Aorta (tissue), 5 donors: ENCODE results near the gene MLLT6. TPM values are rescaled to one million over a fixed set of nuclear protein-coding genes. Genes with fewer than 3 reads are reported as not detected.

Experiments used
- ATAC-seq: fragments of 200-7000 bp; cut with Tn5 transposase; one replicate; pipeline ENCODE4 v1.9.1; 2022; ENCODE audit warnings: moderate library complexity; ENCODE audit not compliant: low FRiP score
- DNase-seq, 2 donors: peaks; one replicate each; pipeline ENCODE4 v3.0.0-alpha.2; 2020
- H3K27ac ChIP-seq, 2 donors: one replicate each; pipeline ENCODE4 v1.5.1; 2013; ENCODE audit warnings: low read length in 2 of 2, mild to moderate bottlenecking in 2 of 2, moderate library complexity in 2 of 2, control low read depth in 1 of 2, inconsistent platforms in 1 of 2, low read depth in 1 of 2
- H3K27me3 ChIP-seq, 2 donors: one replicate each; pipeline ENCODE4 v1.6.1; 2013; ENCODE audit warnings: control low read depth in 1 of 2, low read length in 1 of 2, mild to moderate bottlenecking in 1 of 2, moderate library complexity in 1 of 2; ENCODE audit not compliant: insufficient read depth in 2 of 2, control insufficient read depth in 1 of 2
- H3K36me3 ChIP-seq, 2 donors: one replicate each; pipeline ENCODE4 v1.6.1; 2013; ENCODE audit warnings: control low read depth in 1 of 2, low read length in 1 of 2, mild to moderate bottlenecking in 1 of 2; ENCODE audit not compliant: insufficient read depth in 2 of 2, control insufficient read depth in 1 of 2
- H3K4me1 ChIP-seq, 2 donors: one replicate each; pipeline ENCODE4 v1.6.1; 2013; ENCODE audit warnings: low read length in 2 of 2, control low read depth in 1 of 2, mild to moderate bottlenecking in 1 of 2, moderate library complexity in 1 of 2; ENCODE audit not compliant: insufficient read depth in 2 of 2, control insufficient read depth in 1 of 2
- H3K4me3 ChIP-seq, 2 donors: one replicate each; pipeline ENCODE4 v1.5.1; 2013; ENCODE audit warnings: low read length in 2 of 2, control low read depth in 1 of 2, mild to moderate bottlenecking in 1 of 2
- H3K9me3 ChIP-seq: one replicate; pipeline ENCODE4 v1.6.1; 2013; ENCODE audit warnings: mild to moderate bottlenecking, low read length; ENCODE audit not compliant: control insufficient read depth
- WGBS, 2 donors: extraction: QIAGEN DNeasy Blood & Tissue Kit; methylation state at CpG; one replicate each; pipeline ENCODE4 v1.1.7; 2013; 5-methylcytosine and 5-hydroxymethylcytosine counted together
- intact Hi-C, 2 donors: fragments of 100-400 bp; cut with DNase I; formaldehyde crosslinking; loops; one replicate each; pipeline versions ENCODE4 v1.14.2 to v1.15.0; 2022
- long read RNA-seq, 2 donors: library from polyadenylated mRNA; unstranded; transcript quantifications; one replicate each; pipeline ENCODE4 v2.0.0, GENCODE V29; 2020 to 2021
- polyA plus RNA-seq, 2 donors: library from polyadenylated mRNA; stranded (reverse); fragments of 200-250 nt; gene quantifications; one replicate each; pipeline ENCODE4 v1.2.3, GENCODE V29; 2013
- total RNA-seq, 2 donors: library from RNA; stranded (reverse); fragmentation: NEBNext Ultra II Directional; extraction: Animal tissue kit (Norgen Biotek cat#: 25700); gene quantifications; one replicate each; pipeline ENCODE4 v1.2.1, GENCODE V29; 2021
- donor health status: healthy with polysubstance abuse.
- donor health status: Bipolar disorder and iron deficiency.
- donor health status: DM: no; HTN: no; CAD: no.
- donor health status: DM: no; HTN: no; CAD: no.
- donor health status: DM: yes; HTN: yes; CAD: no.

Gene MLLT6
- total RNA-seq (100 to 1,000 TPM; 124 to 195 TPM), polyA plus RNA-seq (10 to 100 TPM; 28.7 to 70.1 TPM)
- long read RNA-seq, donor 1, transcript MLLT6-205 (1 exons, 2,937 nt), result major isoform, 70 of 138 reads
- long read RNA-seq, donor 1, partial matches to known transcripts, result 20 of 138 reads
- long read RNA-seq, donor 1, other reads (novel, unspliced or antisense), result 48 of 138 reads
- long read RNA-seq, donor 2, transcript MLLT6-205 (1 exons, 2,937 nt), result major isoform, 26 of 64 reads
- long read RNA-seq, donor 2, partial matches to known transcripts, result 9 of 64 reads
- long read RNA-seq, donor 2, other reads (novel, unspliced or antisense), result 28 of 64 reads

DNA sequence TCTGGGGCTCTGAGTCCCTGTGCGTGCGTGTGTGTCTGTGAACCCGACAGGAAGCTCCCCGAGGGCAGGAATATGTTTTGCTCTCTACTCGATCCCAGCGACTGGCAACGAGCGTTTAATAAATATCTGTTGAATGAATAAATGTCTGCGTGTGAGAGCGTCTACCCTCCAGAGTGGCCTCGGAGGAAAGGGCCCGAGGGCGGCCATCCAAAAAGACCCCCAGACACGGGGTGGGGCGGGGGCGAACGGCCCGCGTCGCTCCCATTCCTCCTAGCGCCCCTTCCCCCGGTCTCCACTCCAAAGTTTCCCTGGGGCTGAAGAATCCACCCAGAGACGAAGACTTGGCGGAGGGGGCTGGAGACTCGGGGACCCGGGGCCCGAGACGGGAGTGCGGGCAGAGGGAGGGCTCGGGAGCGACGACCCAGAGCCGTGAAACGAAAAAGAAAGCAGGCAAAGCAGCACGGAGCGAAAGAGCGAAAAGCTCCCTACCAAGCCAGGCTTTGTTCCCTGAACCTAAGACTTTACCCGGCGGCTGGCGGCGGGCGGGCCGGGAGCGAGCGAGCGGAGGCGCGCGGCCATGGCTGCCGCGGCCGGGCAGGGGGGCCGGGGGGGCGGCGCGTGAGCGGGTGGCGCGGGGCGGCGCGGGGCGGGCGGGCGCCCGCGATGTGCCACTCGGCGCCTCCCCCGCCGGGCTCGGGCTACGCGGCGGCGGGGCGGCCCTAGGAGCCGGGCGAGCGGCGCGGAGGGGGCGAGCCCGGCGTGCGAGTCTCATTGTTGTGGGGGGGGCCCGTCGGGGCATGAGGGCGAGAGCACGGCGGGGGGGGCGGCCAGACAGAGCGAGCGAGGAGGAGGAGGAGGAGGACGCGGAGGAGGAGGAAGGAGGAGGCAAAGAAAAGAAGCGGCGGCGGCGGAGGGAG is at the start of gene MLLT6:
TSS of gene MLLT6 (plus strand) at position 668 of the 917 bp plus-strand sequence. CDS start 360 bp downstream, outside the sequence.
- H3K9me3 ChIP-seq, result no peaks in the 10 kb centered on the region
- peaks cover 0 to 3% of the 10 kb centered on the region in 2 donors for H3K4me1 ChIP-seq
- peak; percentile 87 to 93 for DNase-seq
- H3K27me3 ChIP-seq, result no peaks in the 10 kb centered on the region
- H3K36me3 ChIP-seq, result no peaks in the 10 kb centered on the region
- peak within 1 kb of the TSS in 1 of 2 donors; percentile 73 for H3K27ac ChIP-seq
- WGBS, 2 donors, result 1% methylated on average over 50 to 99 of the region's 100 CpGs
- ATAC-seq, result peak; percentile 76
- H3K4me3 ChIP-seq, result peak within 1 kb of the TSS; percentile 85 to 87
- intact Hi-C loops, result no loop called here

DNA sequence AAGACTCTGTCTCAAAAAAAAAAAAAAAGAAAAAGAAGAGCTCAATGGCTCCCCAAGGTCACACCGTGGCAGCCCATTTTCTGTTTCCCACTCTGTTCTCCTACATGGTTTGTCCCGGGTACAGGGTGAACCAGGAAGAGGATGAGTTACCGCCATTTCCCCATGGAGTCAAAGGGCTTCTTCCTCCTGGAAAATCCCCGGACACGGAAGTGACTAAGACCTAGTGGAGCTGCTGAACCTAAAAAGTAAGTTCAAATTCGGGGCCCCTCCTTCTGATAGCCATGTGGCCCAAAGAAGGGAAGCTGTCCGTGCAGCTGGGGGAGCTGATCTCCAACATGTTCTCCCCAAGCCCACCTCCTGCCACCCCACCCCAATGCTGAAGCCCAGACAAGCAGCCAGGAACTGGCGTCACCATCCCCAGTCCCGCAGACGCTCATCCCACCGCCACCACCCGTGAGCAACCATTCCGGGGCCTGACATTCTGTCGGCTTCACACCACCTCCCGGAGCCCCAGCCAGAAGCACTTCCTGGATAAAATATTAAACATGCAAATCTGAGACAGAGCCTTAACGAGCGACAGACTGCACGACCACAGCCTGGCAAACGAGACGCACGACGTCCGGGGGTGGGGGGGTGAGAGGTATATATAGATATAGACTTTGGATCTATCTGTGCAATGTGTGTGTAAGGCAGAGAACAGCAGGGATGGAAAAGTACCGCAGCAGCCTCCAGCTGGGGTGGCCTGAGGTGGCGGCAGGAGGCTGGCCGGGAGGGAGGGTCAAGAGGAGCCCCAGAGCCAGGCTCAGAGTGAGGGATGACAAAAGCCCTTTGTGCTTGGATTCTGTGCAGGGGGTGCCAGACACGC is 47.9 kb upstream of the MLLT6 start:
- DNase-seq, result peak in 1 of 2 donors; percentile 61
- no peak for ATAC-seq
- Histone ChIP-seq H3K27ac (no peak overlapping the region), H3K36me3 (no peaks in the 10 kb centered on the region), H3K4me3 (no peak overlapping the region), H3K9me3 (no peaks in the 10 kb centered on the region), H3K27me3 (no peaks in the 10 kb centered on the region), H3K4me1 (no peaks in the 10 kb centered on the region)
- WGBS, 2 donors, result 69 to 75% methylated on average over 27 of the region's 27 CpGs
- intact Hi-C loops, result no loop called here

DNA sequence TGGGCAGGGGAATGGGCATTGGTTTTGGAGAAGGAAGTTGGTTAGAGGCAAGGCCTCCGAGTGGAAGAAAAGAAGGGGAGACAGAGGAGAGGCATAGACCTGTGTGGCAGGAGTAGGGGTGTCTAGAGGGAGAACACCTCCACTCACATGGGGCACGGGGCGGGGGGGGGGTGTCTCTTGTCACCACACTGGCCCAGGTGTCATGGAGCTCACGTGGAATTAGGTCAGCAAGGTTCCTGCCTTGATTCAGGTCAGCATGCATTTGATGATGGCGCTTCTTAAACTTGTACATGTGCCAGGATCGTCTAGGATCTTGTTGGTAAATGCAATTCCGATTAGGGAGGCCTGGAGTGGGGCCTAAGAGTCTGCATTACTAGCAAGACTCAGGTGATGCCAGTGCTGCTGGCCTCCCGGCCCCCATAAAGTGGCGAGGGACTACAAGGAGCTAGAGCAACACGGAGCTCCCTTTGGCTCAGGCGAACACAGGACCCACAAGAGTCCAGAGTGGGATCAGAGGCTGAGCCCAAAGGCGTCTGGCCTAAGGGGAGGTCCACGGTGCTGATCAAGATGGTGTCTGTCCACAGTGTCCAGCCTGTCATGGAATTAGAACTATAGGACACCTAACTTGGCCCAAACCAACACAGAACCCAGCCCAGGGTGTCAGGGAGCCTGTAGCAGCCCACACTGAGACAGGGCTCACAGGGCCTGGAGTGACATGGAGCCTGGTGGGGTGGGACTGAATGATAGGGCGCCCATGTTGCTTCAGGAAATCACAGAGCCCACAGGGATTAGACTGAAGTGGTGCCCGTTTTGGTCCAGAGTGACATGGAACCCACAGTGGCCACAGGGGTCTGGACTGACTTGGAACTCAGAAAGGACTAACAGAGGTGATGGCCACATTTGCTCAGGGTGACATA is 47.0 kb upstream of the MLLT6 start:
- H3K9me3 ChIP-seq, result no peaks in the 10 kb centered on the region
- intact Hi-C loops, result no loop called here
- no peaks in the 10 kb centered on the region for H3K36me3 ChIP-seq
- no peak overlapping the region for H3K4me3 ChIP-seq
- no peaks in the 10 kb centered on the region for H3K27me3 ChIP-seq
- 85 to 89% methylated on average over 15 of the region's 15 CpGs for WGBS, 2 donors
- peak; percentile 3 to 51 for DNase-seq
- ATAC-seq, result no peak
- H3K27ac ChIP-seq, result no peak overlapping the region
- H3K4me1 ChIP-seq, result no peaks in the 10 kb centered on the region

DNA sequence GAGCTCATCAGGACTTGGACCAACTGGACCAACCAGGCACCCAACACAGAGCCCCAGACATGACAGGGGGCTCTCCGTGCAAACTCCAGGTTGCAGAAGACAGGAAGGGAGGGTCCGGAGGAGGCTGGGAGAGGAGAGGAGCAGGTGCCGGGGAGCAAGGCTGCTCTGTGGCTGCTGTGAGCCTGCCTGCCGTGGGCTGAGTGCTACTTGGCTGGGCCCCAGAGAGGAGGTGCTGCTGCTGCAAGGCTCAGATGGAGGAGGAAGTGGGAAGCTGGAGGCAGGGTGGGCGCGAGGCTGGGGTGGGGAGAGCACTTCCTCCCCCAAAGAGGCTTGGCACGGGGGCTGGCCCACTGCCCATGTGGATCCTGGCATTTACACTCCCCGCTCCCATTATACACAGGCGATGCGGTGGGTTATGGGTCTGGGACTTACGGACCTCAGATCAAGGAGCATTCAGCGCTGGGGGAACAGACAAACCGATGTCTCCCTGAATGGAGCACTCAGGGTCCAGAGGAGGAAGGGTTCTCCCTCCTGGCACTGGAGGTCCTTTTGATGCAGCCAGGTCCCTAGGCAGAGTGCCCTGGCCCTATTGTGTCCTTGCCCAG is 46.2 kb upstream of the MLLT6 start:
- 45% methylated on average over 12 to 13 of the region's 13 CpGs for WGBS, 2 donors
- Histone ChIP-seq H3K36me3 (no peaks in the 10 kb centered on the region), H3K4me3 (no peak overlapping the region), H3K27me3 (no peaks in the 10 kb centered on the region), H3K4me1 (no peaks in the 10 kb centered on the region), H3K27ac (no peak overlapping the region), H3K9me3 (no peaks in the 10 kb centered on the region)
- ATAC-seq (no peak), DNase-seq (peak; percentile 65 to 69)
- intact Hi-C loops, result no loop called here

DNA sequence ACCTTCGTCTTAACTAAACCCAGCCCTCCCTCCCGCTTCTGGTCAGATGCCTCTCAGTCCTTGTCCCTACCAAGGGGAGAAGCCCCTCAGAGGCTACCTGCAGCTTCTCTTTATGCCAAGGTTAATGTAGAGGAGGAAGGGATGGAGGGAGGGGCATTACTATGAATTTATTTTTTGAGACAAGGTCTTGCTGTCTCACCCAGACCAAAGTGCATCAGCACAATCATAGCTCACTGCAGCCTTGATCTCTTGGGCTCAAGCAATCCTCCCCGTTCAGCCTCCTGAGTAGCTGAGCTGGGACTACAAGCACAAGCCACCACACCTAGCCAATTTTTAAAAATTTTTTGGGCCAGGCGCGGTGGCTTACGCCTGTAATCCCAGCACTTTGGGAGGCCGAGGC is 45.7 kb upstream of the MLLT6 start:
- Histone ChIP-seq H3K9me3 (no peaks in the 10 kb centered on the region), H3K27me3 (no peaks in the 10 kb centered on the region), H3K27ac (no peak overlapping the region), H3K36me3 (no peaks in the 10 kb centered on the region), H3K4me1 (no peaks in the 10 kb centered on the region), H3K4me3 (no peak overlapping the region)
- DNase-seq, result peak; percentile 2 to 6
- intact Hi-C loops, result no loop called here
- ATAC-seq, result no peak
- 76 to 89% methylated on average over 7 of the region's 7 CpGs for WGBS, 2 donors

DNA sequence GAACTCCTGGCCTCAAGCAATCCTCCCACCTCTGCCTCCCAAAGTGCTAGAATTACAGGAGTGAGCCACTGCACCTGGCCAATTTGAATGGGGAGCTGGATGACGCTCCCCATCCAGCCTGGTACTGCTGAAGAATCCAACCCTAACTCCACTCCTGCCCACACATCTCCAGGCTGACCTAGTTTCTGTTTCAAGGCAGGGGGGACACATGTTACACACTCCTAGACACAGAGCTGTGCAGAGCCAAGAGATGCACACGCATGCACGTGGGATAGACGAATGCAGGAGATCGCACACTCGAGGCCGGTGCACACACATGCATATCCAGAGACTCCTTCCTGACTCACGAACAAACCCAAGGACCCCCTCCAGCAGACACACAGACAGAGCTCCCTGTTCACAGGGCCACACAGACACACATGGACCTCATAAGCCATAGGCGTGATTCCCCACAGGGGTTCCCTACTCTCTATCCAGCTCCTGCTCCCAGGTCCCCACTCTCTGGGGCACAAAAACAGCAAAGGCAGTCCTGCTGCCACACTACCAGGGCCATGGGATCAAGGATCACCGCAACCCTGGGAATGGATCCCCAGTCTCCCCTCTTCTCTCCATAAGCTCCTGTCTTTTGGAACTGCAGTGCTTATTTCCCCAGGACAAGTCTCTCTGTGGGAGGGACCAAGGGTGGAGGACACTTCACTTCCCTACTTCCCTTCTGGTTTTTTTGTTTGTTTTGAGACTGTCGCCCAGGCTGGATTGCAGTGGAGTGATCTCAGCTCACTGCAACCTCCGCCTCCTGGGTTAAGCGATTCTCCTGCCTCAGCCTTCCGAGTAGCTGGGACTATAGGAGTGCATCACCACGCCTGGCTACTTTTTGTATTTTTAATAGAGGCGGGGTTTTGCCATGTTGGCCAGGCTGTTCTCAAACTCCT is 44.7 kb upstream of the MLLT6 start:
- Histone ChIP-seq H3K4me3 (no peak overlapping the region), H3K27me3 (no peaks in the 10 kb centered on the region), H3K36me3 (no peaks in the 10 kb centered on the region), H3K9me3 (no peaks in the 10 kb centered on the region), H3K4me1 (no peaks in the 10 kb centered on the region), H3K27ac (no peak overlapping the region)
- WGBS, 2 donors, result 66 to 70% methylated on average over 16 of the region's 16 CpGs
- ATAC-seq (no peak), DNase-seq (peak in 1 of 2 donors; percentile 52)
- intact Hi-C loops, result no loop called here

DNA sequence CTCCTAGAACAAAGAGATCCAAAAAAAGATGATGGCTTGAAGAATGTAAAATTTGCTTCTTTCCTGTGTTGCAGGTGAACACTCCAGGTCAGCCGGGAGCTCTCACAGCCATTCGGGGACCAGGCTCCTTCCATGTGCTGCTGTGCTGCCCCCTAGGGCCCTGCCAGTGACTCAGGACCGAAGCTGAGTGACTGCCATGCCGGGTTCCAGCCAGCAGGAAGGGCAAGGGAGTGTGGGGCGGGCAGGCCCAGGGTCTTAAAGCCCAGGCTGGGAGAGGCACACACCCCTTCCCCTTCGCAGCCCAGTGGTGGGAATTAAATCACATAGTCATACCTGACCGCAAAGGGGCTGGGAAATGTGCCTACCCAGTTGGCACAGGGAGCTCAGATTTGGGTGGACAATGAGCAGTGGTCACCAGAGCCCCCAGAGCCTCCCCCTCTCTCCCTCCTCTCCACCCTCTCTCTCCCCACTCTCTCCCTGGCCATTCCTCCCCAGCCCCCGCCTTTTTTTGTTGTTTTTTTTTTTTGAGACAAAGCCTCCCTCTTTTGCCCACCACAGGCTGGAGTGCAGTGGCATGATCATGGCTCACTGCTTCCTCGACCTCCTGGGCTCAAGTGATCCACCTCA is 41.8 kb upstream of the MLLT6 start:
- intact Hi-C loops, result no loop called here
- no peak overlapping the region for H3K27ac ChIP-seq
- DNase-seq (peak in 1 of 2 donors; percentile 48), ATAC-seq (no peak)
- no peaks in the 10 kb centered on the region for H3K27me3 ChIP-seq
- WGBS, 2 donors, result 23 to 28% methylated on average over 7 to 9 of the region's 9 CpGs
- H3K36me3 ChIP-seq, result no peaks in the 10 kb centered on the region
- H3K4me3 ChIP-seq, result no peak overlapping the region
- no peaks in the 10 kb centered on the region for H3K4me1 ChIP-seq
- H3K9me3 ChIP-seq, result no peaks in the 10 kb centered on the region
